K562 (cell line): Measurements from ENCODE around the gene ANKRD24. TPM values are rescaled to one million over a fixed set of nuclear protein-coding genes. Genes with fewer than 3 reads are reported as not detected.

Experiments used
- CBX1 ChIP-seq: sonication (generic); IDR thresholded peaks from 2 replicates; pipeline ENCODE4 v1.6.1; 2016; ENCODE audit warnings: antibody characterized with exemption, low read depth, mild to moderate bottlenecking
- CC2D1A ChIP-seq: fragments of 450-650 bp; IDR thresholded peaks from 2 replicates; pipeline ENCODE4 v1.6.1; 2017; ENCODE audit warnings: mild to moderate bottlenecking
- HDGF ChIP-seq: fragments of 450-650 bp; IDR thresholded peaks from 2 replicates; pipeline ENCODE4 v1.6.1; 2016
- JUND ChIP-seq, 2 experiments: IDR thresholded peaks; 2 replicates in 1 of 2; 3 replicates in 1 of 2; pipeline ENCODE4 v1.6.1; 2011; ENCODE audit warnings: borderline replicate concordance in 2 of 2, low read depth in 2 of 2, low read length in 2 of 2, improper control_type of control experiment in 1 of 2, missing biosample characterization in 1 of 2, missing genetic modification characterization in 1 of 2, missing genetic modification reagents in 1 of 2
- PRDM10 ChIP-seq: fragments of 450-650 bp; IDR thresholded peaks from 2 replicates; pipeline ENCODE4 v1.6.1; 2018; ENCODE audit not compliant: partially characterized antibody
- REST ChIP-seq, 2 experiments: fragments of 450-650 bp; formaldehyde crosslinking in 1 of 2; IDR thresholded peaks; 2 replicates each; pipeline versions ENCODE4 v1.4.0 to v1.6.1; 2014 to 2020; ENCODE audit warnings: mild to moderate bottlenecking in 2 of 2, borderline replicate concordance in 1 of 2, low read depth in 1 of 2
- VEZF1 ChIP-seq: fragments of 200-800 bp; sonication (Bioruptor generic); IDR thresholded peaks from 2 replicates; pipeline ENCODE4 v1.6.1; 2017; ENCODE audit warnings: missing genetic modification characterization, missing compliant biosample characterization
- polyA plus RNA-seq, 8 experiments: library from polyadenylated mRNA; depleted of rRNA in 4 of 8; stranded (reverse) in 5 of 8; unstranded in 3 of 8; fragments of >200 nt; fragmentation: Nextera tagmentation in 2 of 8; fragmentation: Illumina TruSeq in 1 of 8; extraction: Ambion mirVana in 2 of 8; extraction: Trizol in 1 of 8; gene quantifications; 2 replicates each; pipeline versions ENCODE4 v1.2.1 to v1.2.3, GENCODE V29; 2011 to 2014; ENCODE audit warnings: inconsistent platforms in 1 of 8, missing spikeins in 1 of 8
- total RNA-seq, 7 experiments: library from RNA; depleted of rRNA in 6 of 7; stranded (reverse); fragments of >200 nt in 6 of 7; fragmentation: Illumina TruSeq in 2 of 7; extraction: Trizol in 2 of 7; gene quantifications; 2 replicates each; pipeline versions ENCODE4 v1.2.1 to v1.2.3, GENCODE V29; 2011 to 2021; ENCODE audit warnings: low replicate concordance in 1 of 7

Gene ANKRD24
- total and polyA plus RNA-seq, 9 of the 15 experiments (the other 6 are each of a cell fraction or from before 2014, with no cell fraction given) = 0.07 to 0.12 (median 0.09) TPM; not detected in 5

GRCh38 chr19:4139614-4140236 lies 42.8 kb upstream of the ANKRD24 start (continued):
- TF ChIP-seq JUND (IDR thresholded peaks at IDR 0.05; ENCODE audit: borderline replicate concordance, low read depth, low read length) = 0 out of 2 replicates have a peak, but pooled peaks have one; percentile 5
- TF ChIP-seq JUND (tag; IDR thresholded peaks at IDR 0.05; ENCODE audit: borderline replicate concordance, low read depth, low read length) = no peak
- peak; percentile 62 for TF ChIP-seq PRDM10
- peak; percentile 35; the same call in 1 of the 2 replicates for TF ChIP-seq VEZF1 (CRISPR knock-in tag)
- TF ChIP-seq CBX1 = peak; percentile 48; the same call in 1 of the 2 replicates
- peak; percentile 88; the same call in 1 of the 2 replicates for TF ChIP-seq HDGF
- TF ChIP-seq REST (IDR thresholded peaks at IDR 0.05; ENCODE audit: borderline replicate concordance) = peak; percentile 82
- no peak for TF ChIP-seq REST (CRISPR knock-in tag; IDR thresholded peaks at IDR 0.05; ENCODE audit: low read depth)
- peak; percentile 65; the same call in 1 of the 2 replicates for TF ChIP-seq CC2D1A
